ENCODE data around the gene BACH2. TPM values are rescaled to one million over a fixed set of nuclear protein-coding genes. Genes with fewer than 3 reads are reported as not detected.

Gene BACH2
- polyA plus RNA-seq, 1 experiment, result 2.2 TPM

DNA sequence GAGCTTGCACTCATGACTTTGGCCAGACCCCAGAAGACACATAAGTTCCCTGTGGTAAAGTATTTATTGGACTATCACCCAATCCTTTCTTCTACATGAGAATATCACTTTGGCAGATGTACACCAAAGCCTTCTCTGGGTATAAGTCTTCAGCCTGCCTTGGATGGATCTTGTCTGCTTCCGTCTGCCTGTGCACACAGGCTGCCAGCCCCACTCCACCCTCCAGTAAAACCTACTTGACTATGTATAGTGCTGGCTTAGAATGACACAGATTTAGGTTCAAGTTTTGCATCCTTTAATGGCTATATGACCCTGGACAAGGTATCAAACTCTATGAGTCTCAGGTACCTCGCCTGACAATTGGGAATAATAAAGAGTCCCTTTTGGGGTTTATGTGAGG lies 63.4 kb downstream of the BACH2 start:
- no peak for DNase-seq (ENCODE audit: low read depth, low spot score)
- Histone ChIP-seq H3K27me3 (ENCODE audit: control insufficient read depth, insufficient read depth, low read length) (no peaks in the 10 kb centered on the region), H3K9me3 (ENCODE audit: control insufficient read depth, insufficient read depth, low read length) (no peaks in the 10 kb centered on the region), H3K27ac (ENCODE audit: low read depth, low read length) (no peak overlapping the region), H3K4me3 (ENCODE audit: low read depth, low read length) (no peak overlapping the region)
- POLR2A ChIA-PET, result no interaction called here
- CTCF ChIA-PET, result interaction anchor here (1.3 kb wide), 1 partner anchor 293 kb away, joined by 4 read pairs; no protein-coding TSS in a partner anchor
- TF ChIP-seq, protein P1, sequence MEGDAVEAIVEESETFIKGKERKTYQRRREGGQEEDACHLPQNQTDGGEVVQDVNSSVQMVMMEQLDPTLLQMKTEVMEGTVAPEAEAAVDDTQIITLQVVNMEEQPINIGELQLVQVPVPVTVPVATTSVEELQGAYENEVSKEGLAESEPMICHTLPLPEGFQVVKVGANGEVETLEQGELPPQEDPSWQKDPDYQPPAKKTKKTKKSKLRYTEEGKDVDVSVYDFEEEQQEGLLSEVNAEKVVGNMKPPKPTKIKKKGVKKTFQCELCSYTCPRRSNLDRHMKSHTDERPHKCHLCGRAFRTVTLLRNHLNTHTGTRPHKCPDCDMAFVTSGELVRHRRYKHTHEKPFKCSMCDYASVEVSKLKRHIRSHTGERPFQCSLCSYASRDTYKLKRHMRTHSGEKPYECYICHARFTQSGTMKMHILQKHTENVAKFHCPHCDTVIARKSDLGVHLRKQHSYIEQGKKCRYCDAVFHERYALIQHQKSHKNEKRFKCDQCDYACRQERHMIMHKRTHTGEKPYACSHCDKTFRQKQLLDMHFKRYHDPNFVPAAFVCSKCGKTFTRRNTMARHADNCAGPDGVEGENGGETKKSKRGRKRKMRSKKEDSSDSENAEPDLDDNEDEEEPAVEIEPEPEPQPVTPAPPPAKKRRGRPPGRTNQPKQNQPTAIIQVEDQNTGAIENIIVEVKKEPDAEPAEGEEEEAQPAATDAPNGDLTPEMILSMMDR (IDR thresholded peaks at IDR 0.05; ENCODE audit: low read depth, low read length), result no peak

DNA sequence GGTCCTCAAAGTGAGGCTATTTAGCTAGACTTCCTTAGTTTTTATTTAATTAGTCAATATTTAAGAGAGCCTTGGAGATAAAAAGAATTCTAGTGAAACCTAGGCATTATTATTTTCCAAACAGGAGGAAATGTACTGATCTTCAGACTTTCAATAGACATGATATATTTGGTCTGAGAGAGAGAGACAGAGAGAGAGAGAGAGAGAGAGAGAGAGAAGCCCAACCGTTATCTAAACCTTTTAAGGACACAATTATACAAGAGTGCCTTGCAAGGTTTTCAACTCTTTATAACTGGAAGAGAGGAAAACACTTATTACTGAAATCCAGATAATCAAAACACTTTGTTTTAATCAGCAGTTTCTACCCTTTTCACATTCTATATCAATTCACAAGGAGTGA lies 64.8 kb downstream of the BACH2 start:
- Histone ChIP-seq H3K9me3 (ENCODE audit: control insufficient read depth, insufficient read depth, low read length) (no peaks in the 10 kb centered on the region), H3K27ac (ENCODE audit: low read depth, low read length) (no peak overlapping the region), H3K4me3 (ENCODE audit: low read depth, low read length) (no peak overlapping the region), H3K27me3 (ENCODE audit: control insufficient read depth, insufficient read depth, low read length) (no peaks in the 10 kb centered on the region)
- DNase-seq (ENCODE audit: low read depth, low spot score), result no peak
- CTCF ChIA-PET, result no interaction called here
- POLR2A ChIA-PET, result no interaction called here
- TF ChIP-seq, protein P1 (IDR thresholded peaks at IDR 0.05; ENCODE audit: low read depth, low read length), result no peak

DNA sequence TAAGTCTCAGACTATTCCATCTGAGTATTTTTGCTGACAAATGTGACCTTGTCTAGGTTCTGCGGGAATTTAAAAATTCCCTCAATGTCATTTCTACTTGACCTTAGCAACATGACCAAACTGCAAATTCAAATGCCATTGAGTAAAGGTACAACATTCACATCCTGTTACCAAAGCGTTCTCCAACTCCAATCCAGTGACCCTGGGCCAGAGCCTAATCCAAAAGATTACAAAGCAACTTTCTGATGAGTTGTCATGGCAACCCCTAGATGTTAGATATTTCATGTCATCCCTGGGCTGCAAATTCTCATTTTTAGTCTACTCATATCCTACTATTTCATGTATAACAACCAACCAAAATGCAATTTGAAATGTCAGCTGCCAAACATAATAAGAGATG lies 65.3 kb downstream of the BACH2 start:
- CTCF ChIA-PET, result no interaction called here
- Histone ChIP-seq H3K27ac (ENCODE audit: low read depth, low read length) (no peak overlapping the region), H3K9me3 (ENCODE audit: control insufficient read depth, insufficient read depth, low read length) (no peaks in the 10 kb centered on the region), H3K27me3 (ENCODE audit: control insufficient read depth, insufficient read depth, low read length) (no peaks in the 10 kb centered on the region), H3K4me3 (ENCODE audit: low read depth, low read length) (no peak overlapping the region)
- DNase-seq (ENCODE audit: low read depth, low spot score), result no peak
- POLR2A ChIA-PET, result no interaction called here
- TF ChIP-seq, protein P1 (IDR thresholded peaks at IDR 0.05; ENCODE audit: low read depth, low read length), result no peak

DNA sequence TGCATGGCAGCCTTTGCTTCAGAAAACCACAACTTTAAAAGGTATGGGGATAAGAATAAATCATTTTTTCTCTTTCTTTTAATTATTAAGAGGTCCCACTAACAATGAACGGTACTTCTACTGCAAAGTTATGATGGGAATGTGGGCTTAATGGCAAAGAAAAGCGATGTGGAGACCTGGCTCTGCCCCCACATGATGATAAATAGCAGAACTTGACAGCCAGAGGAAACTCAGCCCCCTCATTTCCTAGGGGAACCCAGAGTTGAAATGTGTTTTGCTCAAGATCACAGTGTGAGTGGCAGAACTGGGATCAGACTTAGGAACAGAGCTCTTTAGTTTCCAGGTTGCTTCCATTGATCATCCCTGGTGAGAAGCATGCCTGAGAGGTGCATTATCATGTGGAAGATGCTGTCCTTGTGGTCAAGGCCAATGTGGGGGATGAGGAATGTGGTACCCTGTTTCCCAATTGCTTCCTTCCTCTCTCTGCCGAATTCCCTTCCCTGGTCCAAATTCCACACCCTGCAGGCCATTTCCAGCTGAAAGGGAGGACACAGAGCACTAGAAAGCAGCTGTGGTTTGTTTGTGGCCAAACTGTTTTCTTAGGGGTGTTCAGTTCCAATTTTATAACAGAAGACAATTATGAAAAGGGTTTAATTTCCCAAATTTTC lies 66.0 kb downstream of the BACH2 start:
- no peak overlapping the region for H3K4me3 ChIP-seq (ENCODE audit: low read depth, low read length)
- TF ChIP-seq, protein P1 (IDR thresholded peaks at IDR 0.05; ENCODE audit: low read depth, low read length), result no peak
- no peaks in the 10 kb centered on the region for H3K9me3 ChIP-seq (ENCODE audit: control insufficient read depth, insufficient read depth, low read length)
- ChIA-PET POLR2A (no interaction called here), CTCF (no interaction called here)
- no peak overlapping the region for H3K27ac ChIP-seq (ENCODE audit: low read depth, low read length)
- no peak for DNase-seq (ENCODE audit: low read depth, low spot score)
- no peaks in the 10 kb centered on the region for H3K27me3 ChIP-seq (ENCODE audit: control insufficient read depth, insufficient read depth, low read length)

DNA sequence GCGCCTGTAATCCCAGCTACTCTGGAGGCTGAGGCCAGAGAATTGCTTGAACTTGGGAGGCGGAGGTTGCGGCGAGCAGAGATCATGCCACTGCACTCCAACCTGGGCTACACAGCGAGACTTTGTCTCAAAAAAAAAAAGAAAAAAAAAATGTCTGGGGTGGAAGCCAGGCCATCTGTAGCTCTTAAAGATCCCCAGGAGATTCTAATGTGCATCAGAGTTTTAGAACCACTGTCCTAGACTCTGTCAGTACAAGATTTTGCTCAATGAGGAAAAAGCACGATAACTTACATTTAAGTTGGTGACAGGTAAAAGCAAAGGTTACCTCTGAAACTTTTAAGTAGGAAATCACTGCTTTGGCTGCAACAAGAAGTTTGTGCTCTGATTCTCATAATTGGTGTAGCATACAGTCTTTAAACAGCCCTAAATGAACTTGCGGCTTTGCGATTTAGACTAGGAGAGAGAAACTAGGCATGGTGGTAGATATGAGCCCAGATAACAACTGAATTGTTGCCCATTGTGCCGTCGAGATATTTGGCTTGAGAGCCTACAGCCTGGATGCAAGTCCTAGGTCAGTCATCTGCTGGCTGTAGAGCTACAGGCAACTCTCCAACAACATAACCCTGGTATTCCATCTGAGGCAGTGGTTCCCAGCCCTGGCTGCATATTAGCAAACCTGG lies 67.2 kb downstream of the BACH2 start:
- H3K4me3 ChIP-seq (ENCODE audit: low read depth, low read length), result no peak overlapping the region
- CTCF ChIA-PET, result no interaction called here
- no peak overlapping the region for H3K27ac ChIP-seq (ENCODE audit: low read depth, low read length)
- no peaks in the 10 kb centered on the region for H3K9me3 ChIP-seq (ENCODE audit: control insufficient read depth, insufficient read depth, low read length)
- no peaks in the 10 kb centered on the region for H3K27me3 ChIP-seq (ENCODE audit: control insufficient read depth, insufficient read depth, low read length)
- TF ChIP-seq, protein P1 (IDR thresholded peaks at IDR 0.05; ENCODE audit: low read depth, low read length), result no peak
- POLR2A ChIA-PET, result no interaction called here
- no peak for DNase-seq (ENCODE audit: low read depth, low spot score)

Measured in AG04450 (cell line).